HG02870 (cell line): ENCODE measurements around the gene MLC1.

Source experiments
- ATAC-seq: cut with Tn5 transposase; IDR thresholded peaks from one replicate; pipeline ENCODE4 v1.9.1; 2021; ENCODE audit warnings: mild to moderate bottlenecking, moderate library complexity; ENCODE audit not compliant: unreplicated experiment

The MLC1 gene

GRCh38 chr22:50058906-50059880 lies 26.0 kb downstream of the MLC1 start:
- no peak for ATAC-seq

GRCh38 chr22:50058061-50058905 lies 26.9 kb downstream of the MLC1 start, which contains the start of gene TTLL8:
TSS of gene TTLL8 (minus strand) at chr22:50058298.
- no peak for ATAC-seq

- no peak for ATAC-seq
Observed at GRCh38 chr22:50057278-50058060, 27.8 kb downstream of the MLC1 start.

GRCh38 chr22:50056214-50056972 lies 28.8 kb downstream of the MLC1 start:
- ATAC-seq, result no peak

- ATAC-seq, result no peak
Observed at GRCh38 chr22:50053861-50054260, 31.4 kb downstream of the MLC1 start.

GRCh38 chr22:50051930-50052329 lies 33.3 kb downstream of the MLC1 start:
- no peak for ATAC-seq

GRCh38 chr22:50049299-50050195 lies 35.7 kb downstream of the MLC1 start:
- ATAC-seq, result no peak

- no peak for ATAC-seq
Observed at GRCh38 chr22:50048836-50049235, 36.4 kb downstream of the MLC1 start.

- ATAC-seq, result no peak
Observed at GRCh38 chr22:50048061-50048765, 37.0 kb downstream of the MLC1 start.

- no peak for ATAC-seq
Observed at GRCh38 chr22:50047346-50047745, 37.9 kb downstream of the MLC1 start.

- no peak for ATAC-seq
Observed at GRCh38 chr22:50046481-50047245, 38.6 kb downstream of the MLC1 start.

- no peak for ATAC-seq
Observed at GRCh38 chr22:50046019-50046415, 39.2 kb downstream of the MLC1 start.

- no peak for ATAC-seq
Observed at GRCh38 chr22:50045211-50046018, 39.8 kb downstream of the MLC1 start.

- no peak for ATAC-seq
Observed at GRCh38 chr22:50044485-50045118, 40.6 kb downstream of the MLC1 start.

- ATAC-seq, result no peak
Observed at GRCh38 chr22:50041361-50042065, 43.7 kb downstream of the MLC1 start.

- ATAC-seq, result no peak
Observed at GRCh38 chr22:50040717-50041116, 44.5 kb downstream of the MLC1 start.
